ENCODE measurements around the gene AGMO. TPM values are rescaled to one million over a fixed set of nuclear protein-coding genes. Genes with fewer than 3 reads are reported as not detected.

The AGMO gene
- total and polyA plus RNA-seq, 2 donors from 2014 or later, result 1.4 to 4.5 TPM

DNA sequence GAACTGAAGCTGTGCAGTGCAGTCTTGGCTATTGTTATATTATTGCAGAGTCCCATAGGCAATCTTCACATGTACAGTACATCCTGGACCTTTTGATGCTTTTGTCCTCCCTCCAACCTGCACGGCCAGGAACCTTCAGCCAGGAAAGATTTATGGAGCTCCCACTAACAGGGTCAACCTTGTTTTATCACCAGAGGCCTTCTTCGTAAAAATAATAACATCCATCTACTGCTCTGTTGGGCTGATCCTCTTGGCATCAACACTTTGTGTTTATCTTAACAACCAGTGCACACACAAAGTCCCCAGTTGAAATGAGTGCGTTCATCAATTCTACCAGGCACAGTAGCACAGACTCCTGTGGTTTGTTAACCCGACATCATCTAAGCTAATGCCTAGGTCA lies 72.4 kb downstream of the AGMO start:
- no peak overlapping the region for H3K9ac ChIP-seq (ENCODE audit: low read length in 3 of 3)
- H3K4me1 ChIP-seq (ENCODE audit: control insufficient read depth in 2 of 3, insufficient read depth in 2 of 3, low read depth in 1 of 3, low read length in 3 of 3), result no peaks in the 10 kb centered on the region
- TF ChIP-seq, protein P1, sequence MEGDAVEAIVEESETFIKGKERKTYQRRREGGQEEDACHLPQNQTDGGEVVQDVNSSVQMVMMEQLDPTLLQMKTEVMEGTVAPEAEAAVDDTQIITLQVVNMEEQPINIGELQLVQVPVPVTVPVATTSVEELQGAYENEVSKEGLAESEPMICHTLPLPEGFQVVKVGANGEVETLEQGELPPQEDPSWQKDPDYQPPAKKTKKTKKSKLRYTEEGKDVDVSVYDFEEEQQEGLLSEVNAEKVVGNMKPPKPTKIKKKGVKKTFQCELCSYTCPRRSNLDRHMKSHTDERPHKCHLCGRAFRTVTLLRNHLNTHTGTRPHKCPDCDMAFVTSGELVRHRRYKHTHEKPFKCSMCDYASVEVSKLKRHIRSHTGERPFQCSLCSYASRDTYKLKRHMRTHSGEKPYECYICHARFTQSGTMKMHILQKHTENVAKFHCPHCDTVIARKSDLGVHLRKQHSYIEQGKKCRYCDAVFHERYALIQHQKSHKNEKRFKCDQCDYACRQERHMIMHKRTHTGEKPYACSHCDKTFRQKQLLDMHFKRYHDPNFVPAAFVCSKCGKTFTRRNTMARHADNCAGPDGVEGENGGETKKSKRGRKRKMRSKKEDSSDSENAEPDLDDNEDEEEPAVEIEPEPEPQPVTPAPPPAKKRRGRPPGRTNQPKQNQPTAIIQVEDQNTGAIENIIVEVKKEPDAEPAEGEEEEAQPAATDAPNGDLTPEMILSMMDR (IDR thresholded peaks at IDR 0.05; ENCODE audit: borderline replicate concordance, extremely low read depth, insufficient read depth), result no peak
- no peaks in the 10 kb centered on the region for H3K27me3 ChIP-seq (ENCODE audit: control insufficient read depth, insufficient read depth, low read length)
- no peaks in the 10 kb centered on the region for H3K9me3 ChIP-seq (ENCODE audit: control insufficient read depth in 2 of 3, insufficient read depth in 1 of 3, low read length in 3 of 3)
- FAIRE-seq, result no peak
- intact Hi-C loops (cut with DNase I), result no loop called here
- DNase-seq, result peak in 4 of 5 donors; percentile 31 to 84 (median 74)
- no peak overlapping the region for H3K4me3 ChIP-seq (ENCODE audit: low read length in 3 of 3)
- H3K36me3 ChIP-seq (ENCODE audit: control insufficient read depth in 2 of 3, insufficient read depth in 3 of 3, low read length in 3 of 3), result no peaks in the 10 kb centered on the region
- no peak overlapping the region for H3K27ac ChIP-seq (ENCODE audit: low read depth in 2 of 2, low read length in 2 of 2)

- intact Hi-C loops (cut with DNase I), result no loop called here
- FAIRE-seq (no peak), DNase-seq (no peak)
- Histone ChIP-seq H3K9ac (ENCODE audit: low read length in 3 of 3) (no peak overlapping the region), H3K36me3 (ENCODE audit: control insufficient read depth in 2 of 3, insufficient read depth in 3 of 3, low read length in 3 of 3) (no peaks in the 10 kb centered on the region), H3K4me3 (ENCODE audit: low read length in 3 of 3) (no peak overlapping the region), H3K9me3 (ENCODE audit: control insufficient read depth in 2 of 3, insufficient read depth in 1 of 3, low read length in 3 of 3) (no peaks in the 10 kb centered on the region), H3K27me3 (ENCODE audit: control insufficient read depth, insufficient read depth, low read length) (no peaks in the 10 kb centered on the region), H3K4me1 (ENCODE audit: control insufficient read depth in 2 of 3, insufficient read depth in 2 of 3, low read depth in 1 of 3, low read length in 3 of 3) (no peaks in the 10 kb centered on the region), H3K27ac (ENCODE audit: low read depth in 2 of 2, low read length in 2 of 2) (no peak overlapping the region)
- TF ChIP-seq, protein P1 (IDR thresholded peaks at IDR 0.05; ENCODE audit: borderline replicate concordance, extremely low read depth, insufficient read depth), result no peak
Observed at GRCh38 chr7:15488401-15488800, 73.4 kb downstream of the AGMO start.

DNA sequence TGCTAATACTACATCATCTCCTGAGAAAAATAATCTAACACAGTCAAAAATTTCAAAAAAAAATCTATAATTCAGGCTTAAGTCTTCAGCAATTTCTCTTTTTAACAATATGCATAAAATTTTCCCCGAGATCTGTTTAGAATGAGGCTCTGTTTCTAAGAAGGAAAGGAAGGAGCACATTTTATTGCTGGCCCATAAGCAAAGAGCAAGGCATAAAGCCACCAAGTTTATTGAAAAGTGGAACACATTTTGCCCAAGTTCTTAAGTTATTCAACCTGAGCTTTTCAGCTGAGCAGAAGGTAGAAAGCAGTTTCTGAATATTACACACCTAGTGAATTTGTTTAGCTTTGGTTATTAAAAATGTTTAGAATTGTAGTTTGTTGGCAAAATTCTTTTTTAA lies 73.9 kb downstream of the AGMO start:
- Histone ChIP-seq H3K9ac (ENCODE audit: low read length in 3 of 3) (no peak overlapping the region), H3K9me3 (ENCODE audit: control insufficient read depth in 2 of 3, insufficient read depth in 1 of 3, low read length in 3 of 3) (no peaks in the 10 kb centered on the region), H3K27ac (ENCODE audit: low read depth in 2 of 2, low read length in 2 of 2) (no peak overlapping the region), H3K4me1 (ENCODE audit: control insufficient read depth in 2 of 3, insufficient read depth in 2 of 3, low read depth in 1 of 3, low read length in 3 of 3) (no peaks in the 10 kb centered on the region), H3K4me3 (ENCODE audit: low read length in 3 of 3) (no peak overlapping the region), H3K27me3 (ENCODE audit: control insufficient read depth, insufficient read depth, low read length) (no peaks in the 10 kb centered on the region), H3K36me3 (ENCODE audit: control insufficient read depth in 2 of 3, insufficient read depth in 3 of 3, low read length in 3 of 3) (no peaks in the 10 kb centered on the region)
- FAIRE-seq, result no peak
- TF ChIP-seq, protein P1 (IDR thresholded peaks at IDR 0.05; ENCODE audit: borderline replicate concordance, extremely low read depth, insufficient read depth), result no peak
- intact Hi-C loops (cut with DNase I), result no loop called here
- DNase-seq, result no peak

DNA sequence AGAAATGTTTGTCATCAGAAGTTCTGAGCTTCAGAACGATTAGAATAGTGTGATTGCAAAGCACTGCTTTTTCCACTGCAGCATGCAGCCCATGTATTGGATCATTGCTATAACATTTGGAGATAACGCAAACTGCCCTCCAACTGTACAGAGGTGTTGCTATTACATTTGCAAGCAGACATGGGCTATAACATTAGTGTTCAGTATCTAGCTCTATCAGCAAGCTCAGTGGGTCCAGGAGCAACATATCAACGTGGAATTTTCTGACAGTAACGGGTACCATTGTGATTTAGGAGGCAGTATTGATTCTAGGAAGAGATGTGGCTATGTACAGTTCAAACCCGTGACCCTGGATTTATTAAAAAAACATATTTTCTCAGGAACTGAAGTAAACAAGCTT lies 75.8 kb downstream of the AGMO start:
- Histone ChIP-seq H3K9me3 (ENCODE audit: control insufficient read depth in 2 of 3, insufficient read depth in 1 of 3, low read length in 3 of 3) (no peaks in the 10 kb centered on the region), H3K4me1 (ENCODE audit: control insufficient read depth in 2 of 3, insufficient read depth in 2 of 3, low read depth in 1 of 3, low read length in 3 of 3) (no peaks in the 10 kb centered on the region), H3K9ac (ENCODE audit: low read length in 3 of 3) (no peak overlapping the region), H3K27ac (ENCODE audit: low read depth in 2 of 2, low read length in 2 of 2) (no peak overlapping the region), H3K4me3 (ENCODE audit: low read length in 3 of 3) (no peak overlapping the region), H3K27me3 (ENCODE audit: control insufficient read depth, insufficient read depth, low read length) (no peaks in the 10 kb centered on the region), H3K36me3 (ENCODE audit: control insufficient read depth in 2 of 3, insufficient read depth in 3 of 3, low read length in 3 of 3) (no peaks in the 10 kb centered on the region)
- DNase-seq, result no peak
- FAIRE-seq, result no peak
- TF ChIP-seq, protein P1 (IDR thresholded peaks at IDR 0.05; ENCODE audit: borderline replicate concordance, extremely low read depth, insufficient read depth), result no peak
- intact Hi-C loops (cut with DNase I), result no loop called here

Data from kidney (tissue), 14 donors.